Keratinocyte (primary cell): Measurements from ENCODE around the gene CBX8. TPM values are rescaled to one million over a fixed set of nuclear protein-coding genes. Genes with fewer than 3 reads are reported as not detected.

Source experiments
- DNase-seq: peaks from one replicate; pipeline ENCODE4 v3.0.0-alpha.2; 2011; ENCODE audit warnings: low read depth, missing footprints, low spot score
- FAIRE-seq: peaks from 2 replicates; lab custom pipeline; 2011; peaks lifted over from hg19 to GRCh38; lab: Jason Lieb, UNC
- H2AFZ ChIP-seq: 2 replicates; pipeline ENCODE4 v1.6.0; 2012; ENCODE audit warnings: low read length, control low read depth, inconsistent platforms; ENCODE audit not compliant: control insufficient read depth
- H3K27ac ChIP-seq: 2 replicates; pipeline ENCODE4 v1.5.1; 2011; ENCODE audit warnings: low read length; ENCODE audit not compliant: control insufficient read depth, insufficient read depth
- H3K27me3 ChIP-seq: 3 replicates; pipeline ENCODE4 v1.6.0; 2011; ENCODE audit warnings: low read length; ENCODE audit not compliant: control insufficient read depth, insufficient read depth; ENCODE audit errors: extremely low read depth
- H3K36me3 ChIP-seq, 2 experiments: 2 replicates in 1 of 2; 3 replicates in 1 of 2; pipeline ENCODE4 v1.5.1; 2011; ENCODE audit warnings: low read length in 2 of 2, mild to moderate bottlenecking in 1 of 2; ENCODE audit not compliant: control insufficient read depth in 2 of 2, insufficient read depth in 2 of 2; ENCODE audit errors: extremely low read depth in 1 of 2
- H3K4me1 ChIP-seq: 3 replicates; pipeline ENCODE4 v1.5.1; 2011; ENCODE audit warnings: low read length; ENCODE audit not compliant: control insufficient read depth, insufficient read depth; ENCODE audit errors: extremely low read depth
- H3K4me2 ChIP-seq: 3 replicates; pipeline ENCODE4 v1.6.0; 2011; ENCODE audit warnings: low read depth, low read length; ENCODE audit not compliant: control insufficient read depth, insufficient read depth; ENCODE audit errors: extremely low read depth
- H3K4me3 ChIP-seq, 3 experiments: fragments of 200-600 bp in 1 of 3; sonication (generic) in 1 of 3; 2 replicates in 2 of 3; 3 replicates in 1 of 3; pipeline ENCODE4 v1.5.1; 2011 to 2016; ENCODE audit warnings: low read length in 3 of 3, mild to moderate bottlenecking in 3 of 3, control low read depth in 2 of 3, inconsistent platforms in 1 of 3, low read depth in 1 of 3, mixed read lengths in 1 of 3, mixed run types in 1 of 3, moderate library complexity in 1 of 3; ENCODE audit not compliant: control insufficient read depth in 2 of 3, insufficient read depth in 2 of 3; ENCODE audit errors: extremely low read depth in 1 of 3
- H3K79me2 ChIP-seq: 2 replicates; pipeline ENCODE4 v1.6.0; 2012; ENCODE audit warnings: low read length; ENCODE audit not compliant: control insufficient read depth, insufficient read depth
- H3K9ac ChIP-seq: 3 replicates; pipeline ENCODE4 v1.6.0; 2011; ENCODE audit warnings: low read length; ENCODE audit not compliant: control insufficient read depth, insufficient read depth; ENCODE audit errors: extremely low read depth
- H3K9me1 ChIP-seq: 3 replicates; pipeline ENCODE4 v1.6.0; 2011; ENCODE audit warnings: low read length; ENCODE audit not compliant: control insufficient read depth, insufficient read depth; ENCODE audit errors: extremely low read depth
- H3K9me3 ChIP-seq: 2 replicates; pipeline ENCODE4 v1.5.1; 2012; ENCODE audit warnings: low read depth, low read length; ENCODE audit not compliant: control insufficient read depth
- H4K20me1 ChIP-seq: 3 replicates; pipeline ENCODE4 v1.6.0; 2011; ENCODE audit warnings: low read length; ENCODE audit not compliant: control insufficient read depth, insufficient read depth; ENCODE audit errors: extremely low read depth
- EZH2 ChIP-seq: IDR thresholded peaks from one replicate; pipeline ENCODE4 v1.6.1; 2012; ENCODE audit warnings: inconsistent platforms, mild to moderate bottlenecking, low read length, moderate library complexity
- dilution Hi-C: fragments of 300-500 bp; cut with MboI; formaldehyde crosslinking; loops from one replicate; pipeline ENCODE4 v1.7.0; 2020; ENCODE audit warnings: low sequenced_read_pairs; ENCODE audit not compliant: extremely low pct_ligation_motif_present
- polyA plus RNA-seq, 5 experiments: library from polyadenylated mRNA; depleted of rRNA in 3 of 5; stranded (reverse) in 3 of 5; stranded (forward) in 1 of 5; unstranded in 1 of 5; fragments of >200 nt; gene quantifications; 1 replicate in 1 of 5; 2 replicates in 3 of 5; 3 replicates in 1 of 5; pipeline versions ENCODE4 v1.2.1 to v1.2.3, GENCODE V29; 2011 to 2012; ENCODE audit warnings: missing spikeins in 2 of 5, low read depth in 1 of 5, low replicate concordance in 1 of 5
- TF ChIP-seq, protein P1 (sequence below), 3 experiments: IDR thresholded peaks in 1 of 3; conservative IDR thresholded peaks in 1 of 3; optimal IDR thresholded peaks in 1 of 3; 2 replicates in 2 of 3; 3 replicates in 1 of 3; pipeline versions ENCODE3 to v1.5.1; 2011; ENCODE audit warnings: low read length in 3 of 3, mild to moderate bottlenecking in 3 of 3, moderate library complexity in 2 of 3, control low read depth in 1 of 3, inconsistent platforms in 1 of 3; ENCODE audit not compliant: insufficient read depth in 2 of 3; ENCODE audit errors: extremely low read depth in 1 of 3

CBX8 gene
- polyA plus RNA-seq, 1 donor (not counting 4 experiments of a cell fraction or from before 2014, with no cell fraction given), result 0.49 TPM

DNA sequence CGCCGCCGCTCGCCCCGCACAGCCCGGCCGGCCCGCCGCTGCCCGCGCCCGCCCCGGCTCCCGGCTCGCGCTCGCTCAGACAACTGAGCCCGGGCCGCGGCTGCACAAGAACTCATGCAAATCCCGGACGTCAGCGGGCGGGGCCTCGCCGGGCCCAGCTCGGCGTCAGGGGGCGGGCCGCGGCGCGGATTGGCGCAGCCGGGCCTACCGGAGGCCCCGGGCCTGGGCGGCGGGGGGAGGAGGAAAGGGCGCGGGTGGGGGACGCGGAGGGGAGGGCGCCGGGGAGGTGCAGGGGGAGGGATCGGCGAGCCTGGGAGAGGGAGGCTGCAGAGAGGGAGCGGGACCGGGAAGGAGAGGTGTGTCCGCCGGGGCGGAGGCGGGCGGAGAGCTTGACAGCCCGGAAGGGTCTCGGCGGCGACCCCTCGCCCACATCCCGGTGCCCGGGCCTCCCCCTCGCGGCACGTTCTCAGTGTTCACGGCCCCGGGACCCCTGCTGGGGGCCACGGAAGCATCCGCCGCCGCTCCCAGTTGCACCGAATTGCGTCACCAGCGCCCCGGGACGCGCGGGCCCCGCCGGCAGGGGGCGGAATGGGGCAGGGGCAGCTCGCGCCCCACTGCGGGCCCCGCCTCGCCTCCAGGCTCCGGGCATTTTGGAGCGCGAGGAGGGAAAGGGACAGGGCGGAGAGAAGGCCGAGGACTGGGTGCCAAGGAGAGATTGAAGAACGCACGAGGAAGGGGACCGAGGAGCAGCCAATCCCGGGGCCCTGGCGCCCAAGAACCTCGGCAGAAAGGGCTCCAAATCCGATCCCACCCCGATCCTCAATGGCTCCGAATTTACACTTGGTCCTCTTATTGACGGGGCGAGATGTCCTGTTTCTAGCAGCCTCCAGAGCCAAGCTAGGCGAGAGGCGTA, 42.7 kb upstream of the CBX8 start, which contains the start of gene CBX4:
Gene CBX4, minus strand, starts transcription at position 85 of the 913 bp plus-strand sequence. CDS start 189 bp downstream, outside the sequence.
- Histone ChIP-seq H3K79me2 (peaks cover 7% of the 10 kb centered on the region), H3K4me2 (peak within 1 kb of the TSS; percentile 98), H3K27me3 (peaks cover 46% of the 10 kb centered on the region), H3K4me3 (peak within 1 kb of the TSS; percentile 69 to 84 (median 77)), H2AFZ (peak within 1 kb of the TSS; percentile 74), H3K9ac (peak within 1 kb of the TSS; percentile 67), H3K36me3 (peaks cover 0 to 4% of the 10 kb centered on the region in 2 experiments), H3K4me1 (peaks cover 35% of the 10 kb centered on the region), H3K9me3 (no peaks in the 10 kb centered on the region), H3K27ac (peak within 1 kb of the TSS; percentile 66), H4K20me1 (peaks cover 5% of the 10 kb centered on the region), H3K9me1 (no peaks in the 10 kb centered on the region)
- TF ChIP-seq, protein P1, sequence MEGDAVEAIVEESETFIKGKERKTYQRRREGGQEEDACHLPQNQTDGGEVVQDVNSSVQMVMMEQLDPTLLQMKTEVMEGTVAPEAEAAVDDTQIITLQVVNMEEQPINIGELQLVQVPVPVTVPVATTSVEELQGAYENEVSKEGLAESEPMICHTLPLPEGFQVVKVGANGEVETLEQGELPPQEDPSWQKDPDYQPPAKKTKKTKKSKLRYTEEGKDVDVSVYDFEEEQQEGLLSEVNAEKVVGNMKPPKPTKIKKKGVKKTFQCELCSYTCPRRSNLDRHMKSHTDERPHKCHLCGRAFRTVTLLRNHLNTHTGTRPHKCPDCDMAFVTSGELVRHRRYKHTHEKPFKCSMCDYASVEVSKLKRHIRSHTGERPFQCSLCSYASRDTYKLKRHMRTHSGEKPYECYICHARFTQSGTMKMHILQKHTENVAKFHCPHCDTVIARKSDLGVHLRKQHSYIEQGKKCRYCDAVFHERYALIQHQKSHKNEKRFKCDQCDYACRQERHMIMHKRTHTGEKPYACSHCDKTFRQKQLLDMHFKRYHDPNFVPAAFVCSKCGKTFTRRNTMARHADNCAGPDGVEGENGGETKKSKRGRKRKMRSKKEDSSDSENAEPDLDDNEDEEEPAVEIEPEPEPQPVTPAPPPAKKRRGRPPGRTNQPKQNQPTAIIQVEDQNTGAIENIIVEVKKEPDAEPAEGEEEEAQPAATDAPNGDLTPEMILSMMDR (optimal IDR thresholded peaks at IDR 0.05 in 1 of 3, IDR thresholded peaks at IDR 0.05 in 1 of 3, conservative IDR thresholded peaks at IDR 0.05 in 1 of 3; ENCODE audit: extremely low read depth in 1 of 3, insufficient read depth in 2 of 3, low read length in 3 of 3), result peak; percentile 52 to 79 (median 69)
- no peak for TF ChIP-seq EZH2
- no peak for FAIRE-seq
- dilution Hi-C loops, result no loop called here
- DNase-seq, result no peak

DNA sequence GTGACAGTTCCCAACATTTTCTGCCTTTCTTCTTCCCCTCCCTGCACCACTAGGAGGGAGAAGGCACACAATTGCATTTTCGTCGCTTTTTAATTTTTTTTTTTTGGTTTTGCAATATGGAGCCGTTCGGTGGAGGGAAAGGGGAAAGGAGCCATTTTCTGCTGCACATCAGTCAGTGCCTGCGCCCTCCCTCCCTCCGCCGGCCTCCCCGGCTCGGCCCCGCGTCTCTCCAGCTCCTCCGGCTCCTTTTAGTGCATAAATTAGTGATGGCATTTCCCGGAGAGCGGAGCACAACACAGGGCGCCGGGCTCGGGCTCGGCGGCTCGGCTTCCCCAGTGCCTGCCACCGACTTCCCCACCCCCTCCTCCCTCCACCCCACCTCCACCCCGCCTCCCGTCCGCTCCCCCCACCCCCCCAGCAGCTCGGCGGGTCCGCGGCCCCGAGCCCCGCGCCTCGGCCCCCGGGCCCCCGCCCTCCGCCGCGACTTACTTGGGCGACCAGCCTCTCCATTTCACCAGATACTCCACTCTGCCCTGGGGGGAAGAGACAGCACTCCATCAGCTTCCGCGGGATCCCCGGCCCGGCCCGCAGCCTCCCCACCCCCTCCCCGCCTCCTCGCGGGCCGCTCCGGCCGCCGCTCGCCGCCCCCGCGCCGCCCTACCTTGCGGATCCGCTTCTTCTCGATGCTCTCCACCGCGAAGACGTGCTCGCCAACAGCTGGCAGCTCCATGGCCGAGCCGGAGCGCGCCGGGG, 41.8 kb upstream of the CBX8 start:
- DNase-seq, result no peak
- H3K4me3 ChIP-seq, result peak overlapping the region; percentile 69 to 84 (median 77)
- peak overlapping the region; percentile 98 for H3K4me2 ChIP-seq
- H2AFZ ChIP-seq, result peak overlapping the region; percentile 17
- dilution Hi-C loops, result no loop called here
- H3K27ac ChIP-seq, result peak overlapping the region; percentile 66
- no peaks in the 10 kb centered on the region for H3K9me3 ChIP-seq
- peaks cover 41% of the 10 kb centered on the region for H3K27me3 ChIP-seq
- H3K4me1 ChIP-seq, result peaks cover 35% of the 10 kb centered on the region
- H3K79me2 ChIP-seq, result peaks cover 7% of the 10 kb centered on the region
- FAIRE-seq, result no peak
- H4K20me1 ChIP-seq, result peaks cover 5% of the 10 kb centered on the region
- peaks cover 0 to 6% of the 10 kb centered on the region in 2 experiments for H3K36me3 ChIP-seq
- H3K9me1 ChIP-seq, result no peaks in the 10 kb centered on the region
- TF ChIP-seq, protein P1 (optimal IDR thresholded peaks at IDR 0.05 in 1 of 3, IDR thresholded peaks at IDR 0.05 in 1 of 3, conservative IDR thresholded peaks at IDR 0.05 in 1 of 3; ENCODE audit: extremely low read depth in 1 of 3, insufficient read depth in 2 of 3, low read length in 3 of 3), result no peak
- no peak for TF ChIP-seq EZH2
- peak overlapping the region; percentile 67 for H3K9ac ChIP-seq
